ENCODE data around the gene RAB8B.
"Not testable (repeated sequence)": the region's sequence is repeated elsewhere in the genome, so short reads cannot be mapped to it uniquely, and the experiment has no call there.

RAB8B gene

DNA sequence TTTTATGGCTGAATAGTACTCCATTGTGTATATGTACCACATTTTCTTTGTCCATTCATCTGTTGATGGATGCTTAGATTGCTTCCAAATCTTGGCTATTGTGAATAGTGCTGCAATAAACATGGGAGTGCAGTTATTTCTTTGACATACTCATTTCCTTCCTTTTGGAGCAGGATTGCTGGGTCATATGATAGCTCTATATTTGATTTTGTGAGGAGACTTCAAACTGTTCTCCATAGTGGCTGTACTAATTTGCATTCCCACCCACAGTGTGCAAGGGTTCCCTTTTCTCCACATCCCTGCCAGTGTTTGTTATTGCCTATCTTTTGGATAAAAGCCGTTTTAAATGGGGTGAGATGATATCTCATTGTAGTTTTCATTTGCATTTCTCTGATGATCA is 47.7 kb downstream of the RAB8B start:
- not testable (repeated sequence) for DNase-seq (ENCODE audit: low read depth)

DNA sequence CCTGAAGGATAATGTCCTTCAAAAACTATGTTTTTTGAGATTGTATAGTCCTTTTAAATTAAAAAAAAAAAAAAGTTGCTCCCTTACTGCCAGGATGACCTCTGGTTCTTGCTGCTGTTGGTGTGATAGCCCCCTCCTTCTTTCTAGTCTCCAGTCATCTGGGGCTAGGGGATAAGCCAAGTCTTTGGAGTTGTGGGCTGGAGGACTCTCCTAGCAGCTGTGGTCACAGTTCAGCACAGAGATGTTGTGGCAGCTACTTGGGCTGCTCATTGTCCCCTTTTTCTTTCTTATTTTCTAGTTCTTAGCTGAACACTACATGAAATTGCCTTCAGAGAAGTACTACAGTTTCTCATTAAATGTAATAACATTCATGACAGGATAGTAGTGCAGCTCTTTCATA is 48.8 kb downstream of the RAB8B start:
- DNase-seq (ENCODE audit: low read depth): no peak

DNA sequence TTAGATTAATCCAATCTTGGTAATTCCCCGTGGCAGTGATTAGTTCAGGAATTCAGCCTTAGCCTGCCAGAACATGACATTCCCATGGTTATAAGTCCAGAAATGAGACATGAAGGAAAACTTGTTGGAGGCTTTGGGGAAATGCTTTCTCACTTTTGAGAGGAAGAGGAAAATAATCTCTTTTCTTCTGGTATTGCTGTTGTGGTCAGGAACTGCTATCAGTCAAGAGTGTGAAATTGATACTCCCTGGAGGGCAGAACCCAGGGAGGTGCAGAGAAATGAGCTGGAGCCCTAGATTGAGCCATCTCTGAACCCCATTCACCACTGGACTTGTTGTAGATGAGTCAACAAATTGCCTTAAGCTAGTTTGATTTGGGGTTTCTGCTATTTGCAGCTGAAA is 49.4 kb downstream of the RAB8B start:
- no peak for DNase-seq (ENCODE audit: low read depth)

DNA sequence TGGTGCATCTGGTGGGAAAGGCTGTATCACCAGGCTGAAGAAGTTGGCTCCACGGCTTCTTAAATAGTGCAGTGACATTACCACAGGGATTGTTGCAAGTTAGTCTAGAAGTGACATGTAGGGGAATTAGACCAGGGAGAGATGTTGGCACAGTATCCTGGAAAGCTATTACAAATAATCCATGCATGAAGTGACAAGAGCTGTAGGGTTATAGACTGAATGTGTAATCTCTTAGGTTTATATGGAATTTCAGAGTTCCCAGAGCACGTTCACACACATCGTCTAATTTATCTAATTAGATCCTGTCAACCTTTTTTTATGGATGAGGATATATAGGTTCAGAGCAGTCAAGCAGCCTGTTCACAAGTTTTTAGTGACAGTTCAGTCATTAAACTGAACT is 50.7 kb downstream of the RAB8B start:
- no peak for DNase-seq (ENCODE audit: low read depth)

DNA sequence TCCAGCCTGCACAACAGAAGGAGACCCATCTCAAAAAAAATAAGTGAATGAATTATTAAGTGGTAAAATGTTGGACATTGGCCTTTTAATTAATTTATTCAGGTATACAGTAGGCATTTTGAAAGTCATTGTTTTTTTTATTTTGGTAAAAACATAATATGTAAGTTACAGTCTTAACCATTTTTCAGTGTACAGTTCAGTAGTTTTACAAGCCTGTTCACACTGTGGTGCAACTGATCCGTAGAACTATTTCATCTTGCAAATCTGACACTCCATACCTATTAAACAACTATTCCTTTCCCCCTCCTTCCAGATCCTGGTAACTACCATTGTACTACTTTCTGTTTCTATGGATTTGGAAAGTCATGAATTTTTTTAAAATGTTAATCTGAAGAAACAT is 51.9 kb downstream of the RAB8B start:
- no peak for DNase-seq (ENCODE audit: low read depth)

DNA sequence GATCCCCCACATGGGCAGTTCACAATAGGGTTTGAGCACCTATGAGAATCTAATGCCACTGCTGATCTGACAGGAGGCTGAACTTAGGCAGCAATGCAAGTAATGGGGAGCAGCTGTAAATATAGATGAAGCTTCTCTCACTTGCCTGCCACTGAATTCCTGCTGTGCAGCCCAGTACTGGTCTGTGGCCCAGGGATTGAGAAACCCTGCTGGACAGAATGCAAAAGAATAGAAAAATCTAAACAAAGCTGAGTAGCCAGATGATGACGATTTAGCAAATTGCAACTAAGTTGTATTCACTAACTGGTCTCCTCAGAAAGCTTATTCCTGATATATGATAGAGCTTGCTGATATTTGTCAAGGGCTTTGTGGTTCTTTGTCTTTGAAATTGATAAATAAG is 53.7 kb downstream of the RAB8B start:
- DNase-seq (ENCODE audit: low read depth): no peak

DNA sequence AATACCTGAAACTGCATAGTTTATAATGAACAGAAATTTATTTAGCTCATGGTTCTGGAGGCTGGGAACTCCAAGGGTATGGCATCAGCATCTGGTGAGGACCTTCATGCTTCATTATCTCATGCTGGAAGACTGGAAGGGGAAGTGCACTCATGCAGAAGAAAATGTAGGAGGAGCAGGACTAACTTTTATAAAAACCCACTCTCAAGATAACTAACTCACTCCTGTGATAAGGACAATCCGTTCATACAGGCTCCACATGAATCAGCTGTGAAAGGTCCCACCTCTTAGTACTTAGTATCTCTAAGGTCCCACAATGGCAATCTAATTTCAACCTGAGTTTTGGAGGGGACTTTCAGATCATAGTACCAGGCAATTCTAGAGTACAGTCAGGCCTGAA is 54.4 kb downstream of the RAB8B start:
- no peak for DNase-seq (ENCODE audit: low read depth)

DNA sequence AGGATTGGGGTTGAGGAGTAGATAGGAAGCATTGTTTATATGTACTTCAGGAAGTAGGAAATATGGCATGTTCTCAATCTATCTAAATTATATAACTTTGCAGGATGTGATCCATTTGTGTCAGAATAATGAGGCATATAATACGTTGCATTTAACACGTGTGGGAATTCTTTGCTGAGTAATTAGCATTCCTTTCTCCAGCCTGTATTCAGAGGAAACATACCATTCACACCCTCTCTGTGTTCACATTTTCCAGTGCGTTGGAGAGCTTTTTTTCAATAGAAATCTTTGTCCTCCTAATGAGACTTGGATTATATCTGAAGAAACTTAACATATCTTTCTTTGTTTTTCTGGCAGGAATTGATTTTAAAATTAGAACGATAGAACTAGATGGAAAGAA is 55.0 kb downstream of the RAB8B start:
- DNase-seq (ENCODE audit: low read depth): no peak

DNA sequence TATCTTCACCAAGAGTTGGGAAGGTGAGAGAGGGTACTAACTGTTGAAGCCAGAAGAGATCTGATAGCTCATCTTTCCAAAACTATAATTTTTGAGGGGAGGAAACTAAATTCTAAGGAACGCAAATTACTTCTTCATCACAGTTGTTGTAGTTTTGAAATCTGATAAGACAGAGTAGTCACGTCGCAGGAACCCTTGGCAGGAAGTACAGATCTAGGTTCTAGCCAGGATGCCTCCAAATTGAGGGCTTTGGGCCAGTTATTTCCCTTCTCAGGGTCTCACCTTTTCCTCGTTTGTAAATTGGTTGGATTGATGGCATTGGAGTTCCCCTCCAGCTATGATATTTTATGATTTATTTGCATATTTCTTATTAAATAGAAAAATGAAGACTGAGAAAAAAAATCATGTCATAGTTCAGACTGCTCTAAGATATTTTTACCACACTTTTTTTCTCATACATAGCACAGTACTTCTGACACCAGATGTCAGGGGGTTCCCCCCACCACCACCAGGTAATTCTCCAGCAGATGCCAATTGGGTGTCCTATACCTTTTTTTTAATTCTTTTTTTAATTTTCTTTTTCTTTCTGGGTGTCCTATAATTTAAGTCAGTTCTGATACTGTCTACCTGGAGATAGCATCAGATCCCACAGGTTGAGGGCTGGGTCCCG is 55.7 kb downstream of the RAB8B start:
- no peak for DNase-seq (ENCODE audit: low read depth)

DNA sequence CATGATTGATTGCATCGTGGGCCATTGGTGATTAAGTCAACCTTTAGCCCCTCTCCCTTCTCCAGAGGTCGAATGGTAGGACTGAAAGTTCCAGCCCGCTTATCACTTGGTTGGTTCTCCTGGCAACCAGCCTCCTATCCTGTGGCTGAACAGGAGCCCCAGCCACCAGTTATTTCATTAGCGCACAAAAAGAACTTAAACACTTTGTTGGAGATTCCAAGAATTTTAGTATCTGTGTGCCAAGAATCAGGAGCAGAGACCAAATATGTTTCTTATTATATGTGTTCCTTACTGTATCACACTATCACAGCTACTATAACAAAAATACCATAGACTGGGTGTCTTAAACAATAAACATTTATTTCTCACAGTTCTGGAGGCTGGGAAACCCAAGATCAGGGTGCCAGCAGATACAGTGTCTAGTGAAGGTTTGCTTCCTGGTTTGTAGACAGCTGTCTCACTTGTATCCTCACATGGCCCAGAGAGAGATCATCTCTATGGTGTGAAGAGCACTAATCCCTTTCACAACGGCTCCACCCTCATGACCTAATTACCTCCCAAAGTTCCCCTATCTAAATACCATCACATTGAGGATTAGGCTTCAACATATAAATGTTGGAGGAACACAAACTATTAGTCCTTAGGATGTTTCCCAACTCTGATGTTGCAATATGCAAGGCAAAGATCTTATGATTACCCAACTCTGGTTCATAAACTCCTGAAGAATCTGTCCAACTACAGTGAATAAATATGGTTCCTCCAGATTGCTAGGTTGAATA is 57.5 kb downstream of the RAB8B start:
- DNase-seq (ENCODE audit: low read depth): no peak

DNA sequence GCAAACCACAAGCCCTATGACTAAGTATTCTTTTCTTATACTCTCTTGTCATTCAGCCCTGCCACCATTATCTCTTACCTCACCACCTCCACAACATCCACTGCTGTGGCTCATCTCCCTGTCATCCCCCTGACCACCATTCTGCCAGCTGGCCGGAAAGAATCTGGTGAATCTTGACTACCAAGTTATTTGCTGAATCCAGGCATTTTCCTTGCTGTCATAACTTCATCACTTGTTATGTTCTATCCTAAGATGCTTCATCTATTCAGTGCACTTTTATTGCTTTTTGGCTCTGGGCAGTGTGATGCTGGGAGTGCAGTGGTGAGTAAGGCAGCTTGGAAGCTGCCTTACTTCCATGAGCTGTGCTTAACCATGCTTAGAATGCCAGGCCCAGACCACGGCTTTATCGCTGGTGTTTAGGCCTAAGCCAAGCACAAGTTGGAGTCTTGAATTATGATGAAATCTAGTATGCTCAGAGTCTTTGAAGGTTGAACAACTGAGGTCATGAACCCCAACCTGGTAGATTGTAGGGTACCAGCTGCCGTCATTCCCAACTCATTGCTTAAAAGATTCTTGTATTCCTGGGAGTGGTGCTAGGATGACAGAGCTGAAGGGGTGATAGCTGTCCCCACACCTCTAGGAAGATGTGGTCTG is 61.0 kb downstream of the RAB8B start:
- no peak for DNase-seq (ENCODE audit: low read depth)

DNA sequence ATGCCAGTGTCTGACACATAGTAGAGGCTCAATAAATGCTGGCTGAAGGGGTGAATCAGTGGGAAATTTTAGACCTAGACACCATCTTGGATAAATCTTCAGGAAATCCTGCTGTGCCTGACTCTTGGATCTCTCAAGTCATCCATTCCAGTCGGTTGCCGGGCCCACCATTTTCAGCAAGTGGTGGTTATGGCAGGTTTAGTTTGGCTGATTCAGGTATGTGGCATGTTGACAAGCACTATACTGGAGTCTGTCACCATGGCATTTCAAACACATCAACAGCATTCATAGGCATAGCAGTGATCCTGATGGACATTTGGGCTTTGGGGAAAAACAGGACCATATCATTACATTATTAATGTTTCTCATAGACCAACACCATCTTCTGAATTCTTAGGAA is 62.3 kb downstream of the RAB8B start:
- DNase-seq (ENCODE audit: low read depth): no peak

DNA sequence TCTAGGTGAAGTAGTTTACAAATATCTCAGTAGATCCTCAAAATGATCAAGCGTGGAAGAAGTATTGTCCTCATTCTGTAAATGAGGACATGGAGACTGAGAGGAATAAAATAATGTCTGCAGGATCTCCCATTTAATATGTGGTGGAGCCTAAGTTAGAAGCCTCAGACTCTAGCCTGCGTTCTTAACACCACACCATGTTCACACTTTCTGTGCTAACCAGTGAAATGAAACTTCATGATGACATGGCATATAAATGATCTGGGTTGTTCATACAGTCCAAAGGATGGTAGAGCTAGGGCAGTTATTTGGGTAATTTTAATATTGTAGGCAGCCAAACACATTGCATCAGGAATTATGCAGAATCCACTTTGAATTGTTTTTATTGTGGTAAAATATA is 62.9 kb downstream of the RAB8B start:
- DNase-seq (ENCODE audit: low read depth): no peak

DNA sequence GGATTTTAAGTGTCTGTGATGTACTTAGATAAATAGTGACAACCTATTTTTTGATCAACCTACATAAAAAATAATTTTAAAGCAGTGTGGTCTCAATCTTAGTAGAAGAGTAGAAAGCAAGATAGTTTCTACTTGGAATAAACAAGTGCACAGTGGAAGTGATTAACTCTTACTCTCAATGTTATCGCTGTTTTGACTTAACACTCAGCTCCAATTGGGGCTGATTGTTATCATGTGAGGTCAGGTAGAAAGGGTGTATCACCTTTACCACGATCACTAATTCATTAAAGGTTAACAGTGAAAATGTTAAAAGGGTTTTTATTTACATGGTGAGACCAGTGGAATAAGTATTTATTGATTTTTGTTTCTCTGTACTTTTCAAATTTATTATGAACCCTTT is 65.6 kb downstream of the RAB8B start:
- DNase-seq (ENCODE audit: low read depth): no peak

DNA sequence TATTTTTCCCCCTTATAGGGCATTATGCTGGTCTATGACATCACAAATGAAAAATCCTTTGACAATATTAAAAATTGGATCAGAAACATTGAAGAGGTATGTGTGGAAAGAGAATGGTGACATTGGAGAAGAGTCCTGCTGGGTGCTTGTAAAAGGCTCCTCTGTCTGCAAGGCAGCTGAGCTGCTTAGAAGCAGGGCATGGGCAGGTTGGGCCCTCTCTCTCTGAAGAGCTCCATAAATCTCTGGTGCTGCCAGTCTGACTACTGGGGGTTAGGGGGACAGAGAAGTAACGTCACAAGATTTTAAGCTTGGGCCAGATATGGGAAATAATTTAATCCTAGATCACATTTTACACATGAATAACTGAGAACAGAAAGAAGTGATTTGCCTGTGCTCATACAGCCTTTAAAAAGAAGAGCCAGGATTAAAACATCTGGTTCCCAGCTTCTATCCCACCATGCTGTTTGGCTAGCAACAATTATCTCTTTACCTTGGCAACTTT is 66.1 kb downstream of the RAB8B start:
- no peak for DNase-seq (ENCODE audit: low read depth)

DNA sequence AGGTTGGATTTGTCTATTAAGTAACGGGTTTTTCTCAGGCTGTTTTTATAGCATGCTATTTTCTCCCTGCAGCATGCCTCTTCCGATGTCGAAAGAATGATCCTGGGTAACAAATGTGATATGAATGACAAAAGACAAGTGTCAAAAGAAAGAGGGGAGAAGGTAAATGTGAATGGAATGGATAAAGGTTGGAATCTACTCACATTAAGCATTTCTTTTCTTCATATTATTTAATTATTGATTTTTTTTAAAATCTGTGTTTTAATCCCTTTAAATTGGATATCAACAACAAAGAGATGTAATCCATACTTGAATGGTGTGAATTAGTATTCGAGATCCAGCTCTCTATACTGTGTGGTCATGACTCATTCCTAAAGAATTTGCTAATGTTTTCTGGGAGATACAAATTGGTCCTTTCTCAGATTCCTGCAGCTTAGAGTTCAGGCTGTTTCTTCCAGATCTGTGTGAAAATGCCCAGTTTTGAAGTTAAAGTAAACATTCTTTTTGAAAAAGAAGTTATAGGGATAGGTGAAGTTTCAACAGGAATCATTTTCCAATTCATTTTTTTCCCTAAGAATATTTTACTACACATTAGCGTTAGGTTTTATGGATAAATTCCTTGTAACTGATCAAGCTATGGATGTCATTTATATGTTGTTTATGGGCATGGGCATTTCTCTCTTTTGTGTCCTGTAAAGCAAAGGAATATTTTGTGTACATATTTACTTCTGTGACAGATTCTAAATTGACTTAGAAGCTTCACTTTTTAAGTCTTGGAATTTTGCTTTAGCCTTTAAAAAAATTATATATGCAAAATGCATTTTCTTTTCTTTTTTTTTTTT is 67.2 kb downstream of the RAB8B start:
- no peak for DNase-seq (ENCODE audit: low read depth)

DNA sequence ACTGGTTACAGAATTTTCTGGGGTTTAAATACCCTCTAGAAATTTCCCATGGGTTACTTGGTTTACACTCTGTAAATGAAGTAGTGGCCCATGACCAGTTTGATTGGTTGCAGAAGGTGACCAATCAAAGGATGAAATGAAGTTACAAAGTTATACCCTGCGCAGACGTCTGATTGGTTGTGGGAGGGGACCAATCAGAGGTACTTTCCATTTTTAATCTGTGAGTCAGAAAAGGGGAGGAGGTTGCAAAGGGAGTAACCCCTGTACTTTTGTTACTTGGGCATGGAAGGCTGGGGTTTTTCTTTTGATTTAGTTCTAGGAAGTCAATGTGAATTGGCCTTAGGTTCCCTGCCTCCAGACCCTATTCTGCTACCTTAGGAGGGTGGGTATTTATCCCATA is 69.3 kb downstream of the RAB8B start:
- no peak for DNase-seq (ENCODE audit: low read depth)

DNA sequence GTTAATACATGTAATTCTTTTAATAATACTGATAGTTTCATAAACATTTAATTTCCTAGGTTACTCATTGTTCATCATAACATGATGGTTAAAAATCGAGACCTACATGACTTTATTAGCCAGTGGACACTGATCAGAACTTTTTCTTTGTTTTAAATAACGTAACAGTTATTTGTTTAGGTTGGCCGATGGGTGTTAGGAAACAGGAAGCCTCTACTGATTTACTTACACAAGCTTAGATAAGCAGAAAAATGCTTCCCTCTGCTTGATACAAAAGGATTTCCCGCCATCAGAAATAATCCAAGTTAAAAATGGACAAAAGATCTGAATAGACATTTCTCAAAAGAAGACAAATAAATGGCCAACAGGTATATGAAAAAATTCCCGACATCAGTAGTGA is 71.4 kb downstream of the RAB8B start:
- no peak for DNase-seq (ENCODE audit: low read depth)

DNA sequence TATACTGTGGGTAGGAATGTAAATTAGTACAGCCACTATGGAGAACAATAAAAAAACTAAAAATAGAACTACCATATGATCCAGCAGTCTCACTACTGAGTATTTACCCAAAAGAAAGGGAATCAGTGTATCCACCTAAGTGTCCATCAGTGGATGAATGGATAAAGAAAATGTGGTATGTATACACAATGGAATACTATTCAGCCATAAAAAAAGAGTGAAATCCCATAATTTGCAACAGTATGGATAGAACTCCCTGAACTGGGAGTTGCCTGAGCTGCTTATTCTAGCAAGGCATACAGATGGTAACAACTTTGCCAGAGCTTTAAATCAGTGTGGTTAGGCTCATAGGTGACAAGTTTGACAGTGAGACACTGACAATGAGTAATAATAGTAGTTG is 71.9 kb downstream of the RAB8B start:
- no peak for DNase-seq (ENCODE audit: low read depth)

DNA sequence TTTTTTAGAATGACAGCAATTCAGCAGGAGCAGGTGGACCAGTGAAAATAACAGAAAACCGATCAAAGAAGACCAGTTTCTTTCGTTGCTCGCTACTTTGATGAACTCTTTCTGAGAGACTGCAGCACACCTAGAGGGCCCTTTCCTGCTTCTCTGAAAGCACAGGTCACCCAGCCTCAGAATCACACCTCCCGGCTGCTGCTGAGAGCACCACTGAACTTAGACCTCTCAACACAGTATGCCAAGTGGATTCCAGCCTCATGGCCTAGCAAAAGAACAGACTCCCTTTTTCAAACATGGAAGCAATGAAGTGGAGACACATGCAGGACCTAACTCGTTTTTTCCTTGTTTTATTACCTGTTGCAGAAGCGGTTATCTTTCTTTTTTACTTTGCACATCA is 74.1 kb downstream of the RAB8B start:
- DNase-seq (ENCODE audit: low read depth): no peak

DNA sequence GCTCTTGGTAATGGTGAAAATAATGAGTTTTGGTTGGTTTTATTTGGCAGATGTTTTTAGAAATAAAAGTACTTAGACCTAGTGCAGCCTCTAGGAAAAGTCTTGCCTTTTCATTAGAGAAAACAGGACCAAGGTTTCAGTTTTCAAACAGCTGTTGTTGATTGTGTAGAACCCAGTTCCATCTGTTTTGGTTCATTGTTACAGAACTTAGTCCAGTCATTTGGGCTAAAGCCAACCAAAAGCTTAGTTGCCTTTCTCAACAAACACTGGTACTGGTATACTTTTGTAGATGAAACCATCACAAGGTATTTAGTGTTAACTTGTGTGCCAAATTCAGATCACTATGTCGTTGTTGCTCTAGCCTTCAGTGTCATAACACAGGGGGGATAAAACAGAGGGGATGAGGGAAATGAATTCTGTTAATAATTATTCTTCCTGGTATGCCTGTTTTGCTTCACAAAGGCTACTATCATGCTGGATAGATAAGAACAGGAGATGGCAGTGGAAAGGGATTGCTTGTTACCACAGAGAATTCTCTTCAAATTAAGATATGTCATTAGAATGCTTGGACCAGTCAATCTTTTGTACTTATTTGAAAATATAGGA is 75.4 kb downstream of the RAB8B start:
- no peak for DNase-seq (ENCODE audit: low read depth)

DNA sequence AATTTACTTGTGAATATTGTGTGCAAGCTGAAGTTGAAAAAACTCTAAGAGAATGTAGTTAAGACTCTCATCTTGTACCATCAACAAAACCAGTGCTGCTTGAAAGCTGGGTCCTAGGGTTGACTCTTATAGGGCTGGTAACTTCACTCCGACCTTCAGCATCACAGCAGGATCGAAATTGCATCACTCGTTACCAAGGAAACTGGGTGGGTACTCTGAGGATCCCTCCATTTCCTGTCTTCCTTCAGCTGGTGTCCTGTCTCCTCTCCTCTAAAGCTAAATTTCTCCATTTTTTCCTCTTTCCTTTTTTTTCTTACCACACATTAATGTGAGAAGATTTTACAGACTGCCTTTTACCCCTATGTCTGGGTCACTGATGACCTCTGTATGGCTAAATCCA is 85.0 kb downstream of the RAB8B start:
- DNase-seq (ENCODE audit: low read depth): no peak

Measured in stimulated activated CD8-positive, alpha-beta memory T cell treated with anti-CD3 and anti-CD28 coated beads, Interleukin-7, amount 100 ng/mL, for 24 hours (primary cell).